Muscle of back (tissue), 11 donors: ENCODE data around the gene GRXCR2. TPM values are rescaled to one million over a fixed set of nuclear protein-coding genes. Genes with fewer than 3 reads are reported as not detected.
A peak's percentile ranks its signal among the peaks of the same experiment; 100 is the strongest.
"Not testable (repeated sequence)": the region's sequence is repeated elsewhere in the genome, so short reads cannot be mapped to it uniquely, and the experiment has no call there.

Experiments
- DNase-seq, 3 donors: peaks; one replicate each; pipeline versions ENCODE4 v3.0.0 to v3.0.0-alpha.2; 2013
- polyA plus RNA-seq, 10 donors: library from polyadenylated mRNA; unstranded; fragments of 120-200 nt; gene quantifications; one replicate each; pipeline ENCODE4 v1.2.1, GENCODE V29; 2013; ENCODE audit not compliant: insufficient read length in 10 of 10

GRXCR2 gene
- polyA plus RNA-seq, 10 donors, result not detected

- not testable (repeated sequence) for DNase-seq
These were observed 36.6 kb downstream of the GRXCR2 start for GRCh38 chr5:145836241-145836640.

GRCh38 chr5:145835848-145836239, 37.0 kb downstream of the GRXCR2 start:
- no peak for DNase-seq

GRCh38 chr5:145834917-145835847, 37.6 kb downstream of the GRXCR2 start, which contains the start of gene PRELID2:
Gene PRELID2 (minus strand): TSS chr5:145835342. CDS start chr5:145835251, 91 bp downstream.
- peak; percentile 89 to 95 (median 90) for DNase-seq

DNA sequence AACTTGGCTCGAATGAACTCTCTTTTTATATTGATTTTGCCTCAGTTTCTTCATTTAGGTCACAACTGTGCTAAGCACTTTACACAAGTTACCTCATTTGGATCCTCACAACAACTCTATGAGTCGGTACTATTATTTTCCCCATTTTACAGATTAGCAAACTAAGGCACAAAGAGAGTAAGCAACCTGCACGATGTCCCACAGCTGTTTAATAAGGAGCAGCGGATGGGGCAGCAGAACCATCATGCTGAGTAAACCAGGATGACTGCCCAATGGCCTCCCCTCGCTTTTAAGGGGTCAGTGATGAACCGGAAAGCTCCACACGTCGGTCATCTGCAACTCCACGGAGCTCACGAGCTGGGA, 38.3 kb downstream of the GRXCR2 start:
- peak in 1 of 3 donors; percentile 3 for DNase-seq

- DNase-seq, result peak in 1 of 3 donors; percentile 3
These were observed 39.1 kb downstream of the GRXCR2 start for GRCh38 chr5:145833631-145834200.

GRCh38 chr5:145830594-145830993, 42.2 kb downstream of the GRXCR2 start:
- DNase-seq, result no peak

DNA sequence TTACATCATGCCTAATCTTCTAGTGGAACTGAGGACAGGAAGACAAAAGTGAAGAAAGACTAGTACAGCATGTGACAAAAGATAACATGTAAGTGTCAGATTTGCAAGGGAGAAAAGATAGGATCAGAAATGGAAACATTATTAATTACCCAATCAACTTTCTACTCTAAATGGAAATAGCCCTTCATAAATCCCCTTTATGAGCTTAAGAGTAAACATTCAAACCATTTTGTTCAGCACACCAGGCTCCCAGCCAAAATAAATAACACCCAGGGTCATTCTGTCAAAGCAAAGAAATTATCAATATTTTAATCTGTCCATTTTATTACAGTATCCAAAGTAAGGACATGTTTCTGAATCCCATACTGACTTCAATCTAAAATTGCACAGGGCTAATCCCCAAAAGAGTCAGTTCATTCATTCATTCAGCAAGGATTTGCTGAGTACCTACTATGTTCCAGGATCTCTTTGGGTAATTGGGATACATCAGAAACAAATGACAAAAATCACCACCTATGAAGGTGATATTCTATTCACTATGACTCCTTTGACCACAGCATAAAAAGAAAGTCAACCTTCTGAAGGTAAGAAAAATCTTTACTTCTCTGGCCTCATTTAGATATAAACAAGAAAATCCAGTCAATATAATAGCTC, 43.0 kb downstream of the GRXCR2 start:
- no peak for DNase-seq

DNA sequence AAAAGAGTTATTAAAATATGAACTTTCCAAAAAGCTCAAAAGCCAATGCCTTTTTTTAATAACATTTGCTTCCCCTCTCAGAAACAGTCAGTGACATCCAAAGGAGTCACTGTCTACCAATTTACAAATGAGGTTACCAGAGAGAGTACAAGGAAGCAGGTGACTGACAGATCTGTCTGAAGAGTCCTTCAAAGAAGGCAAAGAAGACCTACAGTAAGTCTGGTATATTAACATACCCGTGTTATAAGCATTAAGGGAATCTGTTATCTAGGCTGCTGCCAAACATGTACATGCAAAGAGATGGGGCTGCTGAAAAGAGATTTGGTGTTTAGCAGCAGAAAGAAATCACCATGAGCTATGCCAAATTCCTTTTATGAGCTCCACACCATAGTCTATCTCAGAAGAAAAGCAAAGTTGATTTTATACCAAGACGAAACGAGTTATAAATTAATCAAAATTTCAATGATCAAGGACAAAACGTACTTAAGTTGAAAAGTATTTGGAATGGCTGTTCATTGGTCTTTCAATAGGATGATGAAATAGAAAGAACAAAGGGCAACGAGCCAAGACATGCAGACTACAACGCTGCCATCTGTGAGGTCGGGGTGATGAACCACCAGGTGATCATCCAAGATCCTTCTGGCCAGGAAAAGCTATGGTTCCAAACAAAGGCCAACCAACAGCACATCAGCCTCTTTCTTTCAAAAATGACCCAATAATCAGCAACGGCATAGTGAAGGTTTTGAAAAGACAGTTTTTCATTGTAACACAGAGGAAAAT, 45.7 kb downstream of the GRXCR2 start:
- no peak for DNase-seq

DNA sequence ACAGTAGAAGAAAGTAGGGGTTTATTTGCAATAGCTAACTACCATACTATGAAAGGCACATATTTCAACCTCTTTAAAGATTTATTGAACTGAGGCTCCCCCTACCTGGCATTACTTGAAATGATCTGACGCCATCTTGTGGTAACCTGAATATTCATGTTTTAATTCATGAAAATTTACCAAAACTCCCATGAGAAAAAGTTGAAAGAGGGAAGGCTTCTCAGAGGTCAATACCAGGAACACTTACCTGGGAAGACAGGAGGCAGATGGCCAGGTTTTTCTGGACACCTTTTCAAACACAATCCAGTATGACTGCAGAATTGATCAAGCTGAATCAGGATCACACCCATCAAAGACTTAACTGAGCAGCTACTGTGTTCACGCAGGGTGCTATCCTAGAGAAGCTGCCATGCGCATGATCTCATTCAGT, 47.0 kb downstream of the GRXCR2 start:
- DNase-seq, result peak; percentile 43 to 53 (median 44)

- peak in 1 of 3 donors; percentile 11 for DNase-seq
These were observed 48.8 kb downstream of the GRXCR2 start for GRCh38 chr5:145824040-145824439.

DNA sequence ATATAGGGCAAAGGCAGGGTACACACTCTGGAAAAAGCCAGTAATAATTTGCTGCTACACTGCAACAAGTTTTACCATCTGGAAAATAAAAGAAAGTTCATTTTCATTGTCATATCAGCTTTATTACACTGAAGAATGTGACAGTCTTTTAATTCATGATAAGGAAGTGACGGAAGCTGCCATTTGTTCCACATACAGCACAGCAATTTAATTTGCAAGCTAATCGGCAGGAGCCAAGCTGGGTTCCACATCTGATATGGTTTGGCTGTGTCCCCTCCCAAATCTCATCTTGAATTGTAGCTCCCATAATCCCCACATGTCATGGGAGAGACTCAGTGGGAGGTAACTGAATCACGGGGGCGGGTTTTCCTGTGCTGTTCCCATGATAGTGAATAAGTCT, 54.2 kb downstream of the GRXCR2 start:
- no peak for DNase-seq

DNA sequence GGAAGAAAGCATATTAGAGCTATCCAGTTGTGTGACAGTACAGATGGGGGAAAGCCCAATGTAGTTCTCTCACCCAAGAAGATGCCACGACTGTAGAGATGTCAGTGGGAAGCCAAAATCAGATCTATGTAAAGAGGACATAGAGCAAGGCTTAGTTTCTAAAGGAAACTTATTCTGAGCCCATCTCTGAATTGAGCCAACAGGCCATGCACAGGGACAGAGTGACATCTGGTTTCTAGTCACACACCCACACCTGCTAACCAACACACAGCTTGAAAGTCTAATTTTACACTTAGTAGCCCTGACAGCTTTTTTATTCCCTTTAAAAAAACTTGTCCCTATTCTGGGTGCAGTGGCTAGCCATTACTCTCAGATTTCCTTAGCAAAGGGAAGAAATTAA, 59.9 kb downstream of the GRXCR2 start:
- no peak for DNase-seq

DNA sequence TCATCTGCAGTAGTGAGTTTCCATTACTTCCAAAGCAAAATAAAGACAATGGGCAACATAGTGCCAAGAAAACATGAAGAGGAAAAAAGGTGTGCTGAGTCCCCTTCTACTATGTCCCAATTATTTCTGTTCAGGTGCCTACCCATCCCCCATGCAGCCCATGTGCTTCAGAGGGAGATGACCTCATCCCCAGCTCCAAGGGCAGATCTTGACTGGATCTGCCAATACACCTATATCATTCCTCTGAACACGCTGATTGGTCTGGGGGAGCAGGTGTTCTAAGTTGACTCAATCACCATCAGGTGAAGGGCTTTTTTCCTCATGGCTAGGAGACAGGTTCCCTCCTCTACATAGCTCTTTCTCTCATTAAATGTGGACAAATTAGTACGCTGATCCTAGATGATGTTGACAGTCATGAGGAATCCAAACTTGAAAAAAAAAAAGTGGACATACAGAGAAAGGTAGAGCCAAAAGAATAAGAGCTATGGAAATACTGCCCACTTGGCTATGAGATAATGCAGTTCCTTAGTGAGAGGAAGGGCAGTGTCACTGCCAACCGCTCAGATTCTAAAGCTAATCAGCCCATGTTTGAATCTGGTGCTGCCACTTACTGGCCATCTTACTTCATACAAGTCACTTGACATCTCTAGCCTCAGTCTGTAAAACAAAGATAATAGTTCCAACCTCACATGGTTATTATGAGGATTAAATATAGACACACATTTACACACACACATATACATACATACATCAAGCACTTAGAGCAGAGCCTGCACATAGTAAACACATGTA, 60.8 kb downstream of the GRXCR2 start:
- peak in 1 of 3 donors; percentile 8 for DNase-seq

Other genes starting within 250 kb of the GRXCR2 start
- 1 to 10 TPM; 2.0 to 4.1 (median 2.8) TPM for gene PRELID2, start 37.7 kb downstream of the GRXCR2 start, polyA plus RNA-seq
- gene SH3RF2, start 63.6 kb upstream of the GRXCR2 start, polyA plus RNA-seq, result 1 to 10 TPM; 1.8 to 8.4 (median 5.4) TPM
- gene PLAC8L1, start 232.6 kb upstream of the GRXCR2 start, polyA plus RNA-seq, result 1 to 10 TPM in 2 of 10 donors, under 1 TPM in 6, not detected in 2; 0.24 to 1.1 (median 0.60) TPM